Endothelial cell of umbilical vein (primary cell): ENCODE data around the gene AGT. TPM values are rescaled to one million over a fixed set of nuclear protein-coding genes. Genes with fewer than 3 reads are reported as not detected.

ENCODE experiments used
- BruUV-seq: library from RNA; stranded (reverse); fragments of 400-500 nt; replicated peaks from 2 replicates; lab custom pipeline; 2021; lab: Mats Ljungman, UMichigan
- CTCF ChIA-PET: fragments of 300-600, 350-600 bp; sonication (Branson Sonifier 250); formaldehyde crosslinking; loops from one replicate; lab custom pipeline; 2021; ENCODE audit warnings: antibody characterized with exemption, inconsistent platforms; lab: Charles Lee
- POLR2A ChIA-PET: fragments of 300-600, 350-600 bp; sonication (Branson Sonifier 250); formaldehyde crosslinking; loops from one replicate; lab custom pipeline; 2021; ENCODE audit warnings: antibody characterized with exemption, inconsistent platforms; lab: Charles Lee
- DNase-seq: peaks from one replicate; pipeline ENCODE4 v3.0.0-alpha.2; 2011; ENCODE audit warnings: low read depth, low spot score
- FAIRE-seq: peaks from 2 replicates; lab custom pipeline; 2011; peaks lifted over from hg19 to GRCh38; lab: Jason Lieb, UNC
- H2AFZ ChIP-seq: 2 replicates; pipeline ENCODE4 v1.6.0; 2012; ENCODE audit warnings: low read depth, low read length, control low read depth, inconsistent platforms
- H3K27ac ChIP-seq: 2 replicates; pipeline ENCODE4 v1.5.1; 2011; ENCODE audit warnings: low read depth, mild to moderate bottlenecking, control low read depth, low read length, moderate library complexity; ENCODE audit not compliant: insufficient read depth
- H3K27me3 ChIP-seq, 2 experiments: 2 replicates each; pipeline versions ENCODE4 v1.6.0 to v1.6.1; 2011; ENCODE audit warnings: low read length in 2 of 2, mixed read lengths in 1 of 2; ENCODE audit not compliant: control insufficient read depth in 2 of 2, insufficient read depth in 2 of 2
- H3K36me3 ChIP-seq, 2 experiments: 2 replicates in 1 of 2; 3 replicates in 1 of 2; pipeline ENCODE4 v1.5.1; 2011; ENCODE audit warnings: low read length in 2 of 2, mild to moderate bottlenecking in 1 of 2, moderate library complexity in 1 of 2; ENCODE audit not compliant: control insufficient read depth in 2 of 2, insufficient read depth in 2 of 2; ENCODE audit errors: extremely low read depth in 1 of 2
- H3K4me1 ChIP-seq: 3 replicates; pipeline ENCODE4 v1.5.1; 2011; ENCODE audit warnings: mild to moderate bottlenecking, low read length; ENCODE audit not compliant: control insufficient read depth, insufficient read depth; ENCODE audit errors: extremely low read depth
- H3K4me2 ChIP-seq: 2 replicates; pipeline ENCODE4 v1.6.1; 2011; ENCODE audit warnings: low read length, control low read depth, mixed read lengths; ENCODE audit not compliant: insufficient read depth
- H3K4me3 ChIP-seq, 3 experiments: fragments of 200-600 bp in 1 of 3; sonication (generic), shearing (Covaris generic) in 1 of 3; replicated peaks in 1 of 3; 2 replicates each; pipeline ENCODE4 v1.5.1; 2011 to 2016; ENCODE audit warnings: control low read depth in 3 of 3, low read length in 3 of 3, mild to moderate bottlenecking in 2 of 3, inconsistent platforms in 1 of 3, low read depth in 1 of 3, moderate library complexity in 1 of 3; ENCODE audit not compliant: insufficient read depth in 1 of 3
- H3K79me2 ChIP-seq: 2 replicates; pipeline ENCODE4 v1.6.0; 2012; ENCODE audit warnings: low read length, inconsistent platforms; ENCODE audit not compliant: control insufficient read depth, insufficient read depth
- H3K9ac ChIP-seq: replicated peaks from 2 replicates; pipeline ENCODE3; 2011; ENCODE audit warnings: low read length, control low read depth; ENCODE audit not compliant: insufficient read depth; ENCODE audit errors: extremely low read depth
- H3K9me1 ChIP-seq: replicated peaks from 3 replicates; pipeline ENCODE4 v1.6.0; 2011; ENCODE audit warnings: mild to moderate bottlenecking, low read length; ENCODE audit not compliant: control insufficient read depth, insufficient read depth; ENCODE audit errors: extremely low read depth
- H3K9me3 ChIP-seq: replicated peaks from 2 replicates; pipeline ENCODE4 v1.5.1; 2012; ENCODE audit warnings: low read length, inconsistent platforms; ENCODE audit not compliant: control insufficient read depth, insufficient read depth
- H4K20me1 ChIP-seq: replicated peaks from 2 replicates; pipeline ENCODE3; 2011; ENCODE audit warnings: mild to moderate bottlenecking, low read length; ENCODE audit not compliant: control insufficient read depth, insufficient read depth; ENCODE audit errors: extremely low read depth
- EZH2 ChIP-seq: IDR thresholded peaks from 2 replicates; pipeline ENCODE4 v1.6.1; 2012; ENCODE audit warnings: borderline replicate concordance, low read depth, mild to moderate bottlenecking, moderate library complexity, low read length, inconsistent platforms; ENCODE audit not compliant: severe bottlenecking
- GATA2 ChIP-seq: IDR thresholded peaks from 2 replicates; pipeline ENCODE4 v1.7.0; 2011; ENCODE audit warnings: low read depth, mild to moderate bottlenecking, moderate library complexity, mixed read lengths, low read length; ENCODE audit not compliant: insufficient read length, insufficient read depth
- JUN ChIP-seq: IDR thresholded peaks from 2 replicates; pipeline ENCODE4 v1.6.1; 2011; ENCODE audit warnings: borderline replicate concordance, low read depth; ENCODE audit not compliant: insufficient read length, insufficient read depth
- MYC ChIP-seq: IDR thresholded peaks from one replicate; pipeline ENCODE4 v1.6.1; 2011; ENCODE audit warnings: mild to moderate bottlenecking, low read depth, low read length
- POLR2A ChIP-seq: IDR thresholded peaks from 2 replicates; pipeline ENCODE4 v1.6.1; 2012; ENCODE audit warnings: low read depth, mild to moderate bottlenecking, control low read depth, low read length
- POLR2AphosphoS5 ChIP-seq: IDR thresholded peaks from 2 replicates; pipeline ENCODE4 v1.6.1; 2012; ENCODE audit warnings: low read depth, mild to moderate bottlenecking, control low read depth, low read length, moderate library complexity; ENCODE audit not compliant: insufficient read depth
- dilution Hi-C: fragments of 300-500 bp; cut with MboI; formaldehyde crosslinking; loops from one replicate; pipeline ENCODE4 v1.15.0; 2019; ENCODE audit warnings: low sequenced_read_pairs; ENCODE audit not compliant: extremely low pct_ligation_motif_present
- intact Hi-C: fragments of 100-400 bp; cut with micrococcal nuclease; formaldehyde crosslinking; loops from one replicate; pipeline ENCODE4 v1.10.0; 2022
- polyA plus RNA-seq, 4 experiments: library from polyadenylated mRNA; depleted of rRNA in 3 of 4; stranded (reverse) in 3 of 4; unstranded in 1 of 4; fragments of >200 nt; gene quantifications; 2 replicates each; pipeline versions ENCODE4 v1.2.1 to v1.2.3, GENCODE V29; 2011 to 2012; ENCODE audit warnings: missing spikeins in 1 of 4
- total RNA-seq: library from RNA; stranded (reverse); gene quantifications from 2 replicates; pipeline ENCODE4 v1.2.3, GENCODE V29; 2021
- TF ChIP-seq, protein P1 (sequence below), 2 donors: IDR thresholded peaks; 1 replicate in 1 of 2; 2 replicates in 1 of 2; pipeline ENCODE4 v1.5.1; 2011; ENCODE audit warnings: low read length in 2 of 2, mild to moderate bottlenecking in 2 of 2, moderate library complexity in 2 of 2, control low read depth in 1 of 2, inconsistent platforms in 1 of 2, low read depth in 1 of 2; ENCODE audit not compliant: insufficient read depth in 1 of 2; ENCODE audit errors: extremely low read depth in 1 of 2
- TF ChIP-seq, protein P2 (sequence below): IDR thresholded peaks from 2 replicates; pipeline ENCODE4 v1.6.1; 2011; ENCODE audit not compliant: insufficient read depth, insufficient read length

AGT gene
- total and polyA plus RNA-seq, 2 donors (not counting 3 experiments of a cell fraction or from before 2014, with no cell fraction given) = not detected

DNA sequence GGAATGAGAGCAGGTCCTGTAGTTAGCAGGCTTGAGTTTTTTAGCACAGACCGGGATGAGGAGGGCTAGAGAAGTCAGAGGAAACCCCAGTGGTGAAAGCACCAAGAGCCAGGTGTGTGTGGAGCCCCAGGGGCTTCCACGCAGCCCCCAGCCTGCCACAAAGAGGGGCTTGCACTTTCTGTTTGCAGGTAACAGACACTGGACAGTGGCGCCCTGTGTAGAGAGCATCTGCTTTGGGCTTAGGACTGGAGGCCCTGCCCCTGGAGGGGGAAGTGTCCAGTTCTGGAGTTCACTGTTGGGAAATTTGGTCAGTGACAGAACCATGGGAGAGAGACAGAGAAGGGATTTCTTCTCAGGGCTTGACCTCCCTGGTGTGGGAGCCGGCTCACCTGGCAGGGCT, 19.5 kb downstream of the AGT start:
- FAIRE-seq (no peak), DNase-seq (no peak)
- dilution Hi-C loops (no loop called here), intact Hi-C loops (no loop called here)
- peaks cover 5 to 12% of the 10 kb centered on the region in 2 experiments for H3K36me3 ChIP-seq
- H3K9ac ChIP-seq = no peak overlapping the region
- H3K79me2 ChIP-seq = no peaks in the 10 kb centered on the region
- H3K27me3 ChIP-seq = no peaks in the 10 kb centered on the region
- no peaks in the 10 kb centered on the region for H3K9me1 ChIP-seq
- H3K4me1 ChIP-seq = no peaks in the 10 kb centered on the region
- no peak overlapping the region for H2AFZ ChIP-seq
- ChIA-PET CTCF (no interaction called here), POLR2A (no interaction called here)
- no peak overlapping the region for H3K4me3 ChIP-seq
- no peak overlapping the region for H3K27ac ChIP-seq
- no peak overlapping the region for H3K4me2 ChIP-seq
- TF ChIP-seq GATA2 (no peak), POLR2AphosphoS5 (no peak), MYC (no peak), EZH2 (no peak), POLR2A (no peak), JUN (no peak)
- TF ChIP-seq, protein P1, sequence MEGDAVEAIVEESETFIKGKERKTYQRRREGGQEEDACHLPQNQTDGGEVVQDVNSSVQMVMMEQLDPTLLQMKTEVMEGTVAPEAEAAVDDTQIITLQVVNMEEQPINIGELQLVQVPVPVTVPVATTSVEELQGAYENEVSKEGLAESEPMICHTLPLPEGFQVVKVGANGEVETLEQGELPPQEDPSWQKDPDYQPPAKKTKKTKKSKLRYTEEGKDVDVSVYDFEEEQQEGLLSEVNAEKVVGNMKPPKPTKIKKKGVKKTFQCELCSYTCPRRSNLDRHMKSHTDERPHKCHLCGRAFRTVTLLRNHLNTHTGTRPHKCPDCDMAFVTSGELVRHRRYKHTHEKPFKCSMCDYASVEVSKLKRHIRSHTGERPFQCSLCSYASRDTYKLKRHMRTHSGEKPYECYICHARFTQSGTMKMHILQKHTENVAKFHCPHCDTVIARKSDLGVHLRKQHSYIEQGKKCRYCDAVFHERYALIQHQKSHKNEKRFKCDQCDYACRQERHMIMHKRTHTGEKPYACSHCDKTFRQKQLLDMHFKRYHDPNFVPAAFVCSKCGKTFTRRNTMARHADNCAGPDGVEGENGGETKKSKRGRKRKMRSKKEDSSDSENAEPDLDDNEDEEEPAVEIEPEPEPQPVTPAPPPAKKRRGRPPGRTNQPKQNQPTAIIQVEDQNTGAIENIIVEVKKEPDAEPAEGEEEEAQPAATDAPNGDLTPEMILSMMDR (IDR thresholded peaks at IDR 0.05; ENCODE audit: extremely low read depth in 1 of 2, insufficient read depth in 1 of 2, low read depth in 1 of 2, low read length in 2 of 2) = no peak
- TF ChIP-seq, protein P2, sequence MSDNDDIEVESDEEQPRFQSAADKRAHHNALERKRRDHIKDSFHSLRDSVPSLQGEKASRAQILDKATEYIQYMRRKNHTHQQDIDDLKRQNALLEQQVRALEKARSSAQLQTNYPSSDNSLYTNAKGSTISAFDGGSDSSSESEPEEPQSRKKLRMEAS = no peak
- BruUV-seq = no TSS peak
- no peaks in the 10 kb centered on the region for H4K20me1 ChIP-seq
- no peaks in the 10 kb centered on the region for H3K9me3 ChIP-seq
